Measurements from ENCODE around the gene TTLL8. TPM values are rescaled to one million over a fixed set of nuclear protein-coding genes. Genes with fewer than 3 reads are reported as not detected.

TTLL8 gene
- polyA plus RNA-seq, 1 of the 3 experiments (the other 2 are of a cell fraction), result not detected

DNA sequence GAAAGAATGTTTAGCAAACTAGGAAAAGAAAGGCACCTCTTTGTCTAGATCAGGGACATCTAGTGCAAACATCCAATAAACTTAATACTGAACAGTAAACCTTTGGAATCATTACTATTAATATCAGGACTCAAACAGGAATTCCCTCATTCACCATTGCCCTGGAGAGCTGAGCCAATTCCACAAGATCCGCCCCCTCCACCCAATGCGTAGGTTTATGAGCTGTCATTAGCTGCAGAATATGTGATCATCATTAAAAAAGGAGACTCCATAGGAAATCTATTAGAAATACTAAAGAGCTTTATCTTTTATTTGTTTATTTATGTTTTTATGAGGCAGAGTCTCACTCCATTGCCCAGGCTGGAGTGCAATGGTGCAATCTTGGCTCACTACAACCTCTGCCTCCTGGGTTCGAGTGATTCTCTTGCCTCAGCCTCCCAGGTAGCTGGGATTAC lies 51.0 kb downstream of the TTLL8 start:
- Histone ChIP-seq H3K79me2 (ENCODE audit: insufficient read depth) (no peaks in the 10 kb centered on the region), H3K9me3 (no peaks in the 10 kb centered on the region), H4K20me1 (ENCODE audit: insufficient read depth) (no peaks in the 10 kb centered on the region), H3K9ac (no peak overlapping the region), H3K36me3 (replicated peaks in 1 of 2; ENCODE audit: control insufficient read depth in 1 of 2, insufficient read depth in 2 of 2, low read length in 1 of 2) (no peaks in the 10 kb centered on the region), H3K27me3 (ENCODE audit: insufficient read depth) (peaks cover 23% of the 10 kb centered on the region), H2AFZ (ENCODE audit: low read depth) (no peak overlapping the region), H3K4me2 (no peak overlapping the region), H3F3A (replicated peaks; ENCODE audit: insufficient read depth) (no peaks in the 10 kb centered on the region), H3K9me2 (no peaks in the 10 kb centered on the region), H3K27ac (ENCODE audit: low read depth in 2 of 2, low read length in 1 of 2) (no peak overlapping the region), H3K4me1 (ENCODE audit: control insufficient read depth in 1 of 2, insufficient read depth in 2 of 2, low read depth in 1 of 2, low read length in 1 of 2) (no peaks in the 10 kb centered on the region), H3K4me3 (ENCODE audit: low read depth in 2 of 2, low read length in 1 of 2) (no peak overlapping the region)
- no peak for TF ChIP-seq ELF1 (IDR thresholded peaks at IDR 0.05)
- no peak for TF ChIP-seq TEAD4 (IDR thresholded peaks at IDR 0.05; ENCODE audit: borderline replicate concordance, insufficient read depth)
- CTCF ChIA-PET, result interaction anchor here (0.9 kb wide), 1 partner anchor 13 kb away, joined by 6 read pairs; no protein-coding TSS in a partner anchor
- DNase-seq, result no peak
- 94% methylated on average over 3 of the region's 3 CpGs for WGBS (ENCODE audit: low lambda C conversion rate)
- POLR2A ChIA-PET, result no interaction called here

DNA sequence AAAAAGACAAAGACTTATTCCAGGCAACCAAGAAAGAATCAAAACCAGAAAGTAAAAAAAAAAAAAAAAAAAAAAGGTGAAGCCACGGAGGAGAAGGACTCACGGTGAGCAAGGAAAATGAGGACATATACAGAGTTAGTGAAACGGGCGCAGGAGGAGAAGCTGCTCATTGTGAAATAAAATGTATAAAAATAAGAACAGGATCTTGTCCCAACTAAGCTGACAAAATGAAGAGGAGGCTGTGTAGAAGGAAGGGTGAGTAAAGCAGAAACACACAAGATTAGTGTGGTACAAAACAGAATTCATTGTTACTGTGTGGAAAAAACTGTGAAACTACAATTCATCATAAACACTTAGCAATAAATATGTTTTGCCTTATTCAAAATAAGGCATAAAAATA lies 53.2 kb downstream of the TTLL8 start:
- POLR2A ChIA-PET, result no interaction called here
- no peak overlapping the region for H2AFZ ChIP-seq (ENCODE audit: low read depth)
- no peaks in the 10 kb centered on the region; a peak in 1 of 4 replicates for H3K4me1 ChIP-seq (ENCODE audit: control insufficient read depth in 1 of 2, insufficient read depth in 2 of 2, low read depth in 1 of 2, low read length in 1 of 2)

DNA sequence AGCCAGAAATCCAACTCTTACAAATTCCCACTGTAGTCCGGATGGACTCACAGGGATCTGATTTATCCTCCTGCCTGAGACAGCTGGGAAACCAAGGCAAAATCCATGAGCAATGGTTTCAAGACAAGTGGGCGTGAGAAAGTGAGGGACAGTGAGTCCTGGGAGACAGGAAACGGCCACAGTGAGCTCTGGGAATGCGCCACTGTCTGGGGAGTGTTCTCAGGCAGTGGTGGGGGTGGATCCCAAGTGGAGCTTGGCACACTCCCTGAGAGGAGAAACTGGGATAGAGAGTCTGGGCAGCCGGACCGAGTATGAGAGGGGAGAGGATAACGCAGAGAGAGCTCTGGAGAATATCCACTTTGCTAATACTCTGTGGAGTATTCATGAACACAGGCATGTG lies 55.3 kb downstream of the TTLL8 start:
- no peaks in the 10 kb centered on the region for H3K27me3 ChIP-seq (ENCODE audit: insufficient read depth)
- no peaks in the 10 kb centered on the region for H4K20me1 ChIP-seq (ENCODE audit: insufficient read depth)
- H3F3A ChIP-seq (replicated peaks; ENCODE audit: insufficient read depth), result no peaks in the 10 kb centered on the region
- no peaks in the 10 kb centered on the region for H3K9me2 ChIP-seq
- no peaks in the 10 kb centered on the region for H3K36me3 ChIP-seq (replicated peaks in 1 of 2; ENCODE audit: control insufficient read depth in 1 of 2, insufficient read depth in 2 of 2, low read length in 1 of 2)
- no peaks in the 10 kb centered on the region for H3K79me2 ChIP-seq (ENCODE audit: insufficient read depth)
- H3K9ac ChIP-seq, result no peak overlapping the region
- H3K27ac ChIP-seq (ENCODE audit: low read depth in 2 of 2, low read length in 1 of 2), result no peak overlapping the region
- TF ChIP-seq RXRA (IDR thresholded peaks at IDR 0.05; ENCODE audit: borderline replicate concordance, low read depth), result no peak
- ChIA-PET POLR2A (no interaction called here), CTCF (interaction anchor here (0.7 kb wide), 2 partner anchors 20 to 25 kb away, joined by 3 read pairs; no protein-coding TSS in a partner anchor)
- no peak overlapping the region for H3K4me3 ChIP-seq (ENCODE audit: low read depth in 2 of 2, low read length in 1 of 2)
- H3K4me1 ChIP-seq (ENCODE audit: control insufficient read depth in 1 of 2, insufficient read depth in 2 of 2, low read depth in 1 of 2, low read length in 1 of 2), result peaks cover 0 to 4% of the 10 kb centered on the region in 2 experiments; a peak in 1 of 4 replicates
- H2AFZ ChIP-seq (ENCODE audit: low read depth), result no peak overlapping the region
- DNase-seq, result no peak
- H3K9me3 ChIP-seq, result no peaks in the 10 kb centered on the region
- WGBS (ENCODE audit: low lambda C conversion rate), result 71% methylated on average over 7 of the region's 7 CpGs
- no peak overlapping the region for H3K4me2 ChIP-seq

More for the DNA sequence above, 53.2 kb downstream of the TTLL8 start:
- H3F3A ChIP-seq (replicated peaks; ENCODE audit: insufficient read depth), result no peaks in the 10 kb centered on the region
- 61% methylated on average over 4 of the region's 4 CpGs for WGBS (ENCODE audit: low lambda C conversion rate)
- no peak overlapping the region for H3K27ac ChIP-seq (ENCODE audit: low read depth in 2 of 2, low read length in 1 of 2)
- no peak overlapping the region for H3K9ac ChIP-seq
- no peak overlapping the region for H3K4me2 ChIP-seq
- H3K27me3 ChIP-seq (ENCODE audit: insufficient read depth), result peaks cover 4% of the 10 kb centered on the region; the same call in 1 of the 2 replicates
- no peaks in the 10 kb centered on the region for H3K36me3 ChIP-seq (replicated peaks in 1 of 2; ENCODE audit: control insufficient read depth in 1 of 2, insufficient read depth in 2 of 2, low read length in 1 of 2)
- TF ChIP-seq, protein P1, sequence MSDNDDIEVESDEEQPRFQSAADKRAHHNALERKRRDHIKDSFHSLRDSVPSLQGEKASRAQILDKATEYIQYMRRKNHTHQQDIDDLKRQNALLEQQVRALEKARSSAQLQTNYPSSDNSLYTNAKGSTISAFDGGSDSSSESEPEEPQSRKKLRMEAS (IDR thresholded peaks at IDR 0.05; ENCODE audit: low read depth), result no peak
- no peak for TF ChIP-seq SMC3 (IDR thresholded peaks at IDR 0.05; ENCODE audit: low read depth, low read length)
- TF ChIP-seq EZH2phosphoT487 (IDR thresholded peaks at IDR 0.05; ENCODE audit: borderline replicate concordance, low read depth), result no peak
- no peak for TF ChIP-seq FOXM1 (IDR thresholded peaks at IDR 0.05; ENCODE audit: low read depth)
- TF ChIP-seq POLR2AphosphoS5 (IDR thresholded peaks at IDR 0.05; ENCODE audit: low read depth, low read length), result no peak
- TF ChIP-seq MXI1 (IDR thresholded peaks at IDR 0.05; ENCODE audit: low read depth, low read length), result no peak
- TF ChIP-seq FOSL2 (IDR thresholded peaks at IDR 0.05; ENCODE audit: borderline replicate concordance, low read depth), result no peak
- no peaks in the 10 kb centered on the region for H3K79me2 ChIP-seq (ENCODE audit: insufficient read depth)
- H4K20me1 ChIP-seq (ENCODE audit: insufficient read depth), result no peaks in the 10 kb centered on the region
- no peaks in the 10 kb centered on the region for H3K9me2 ChIP-seq
- CTCF ChIA-PET, result interaction anchor here (0.9 to 1.8 kb wide), 2 partner anchors 11 to 25 kb away, joined by 4 to 7 read pairs; no protein-coding TSS in a partner anchor
- no peak for DNase-seq
- no peaks in the 10 kb centered on the region for H3K9me3 ChIP-seq
- no peak overlapping the region for H3K4me3 ChIP-seq (ENCODE audit: low read depth in 2 of 2, low read length in 1 of 2)
